ENCODE measurements around the gene TNXB.

DNA sequence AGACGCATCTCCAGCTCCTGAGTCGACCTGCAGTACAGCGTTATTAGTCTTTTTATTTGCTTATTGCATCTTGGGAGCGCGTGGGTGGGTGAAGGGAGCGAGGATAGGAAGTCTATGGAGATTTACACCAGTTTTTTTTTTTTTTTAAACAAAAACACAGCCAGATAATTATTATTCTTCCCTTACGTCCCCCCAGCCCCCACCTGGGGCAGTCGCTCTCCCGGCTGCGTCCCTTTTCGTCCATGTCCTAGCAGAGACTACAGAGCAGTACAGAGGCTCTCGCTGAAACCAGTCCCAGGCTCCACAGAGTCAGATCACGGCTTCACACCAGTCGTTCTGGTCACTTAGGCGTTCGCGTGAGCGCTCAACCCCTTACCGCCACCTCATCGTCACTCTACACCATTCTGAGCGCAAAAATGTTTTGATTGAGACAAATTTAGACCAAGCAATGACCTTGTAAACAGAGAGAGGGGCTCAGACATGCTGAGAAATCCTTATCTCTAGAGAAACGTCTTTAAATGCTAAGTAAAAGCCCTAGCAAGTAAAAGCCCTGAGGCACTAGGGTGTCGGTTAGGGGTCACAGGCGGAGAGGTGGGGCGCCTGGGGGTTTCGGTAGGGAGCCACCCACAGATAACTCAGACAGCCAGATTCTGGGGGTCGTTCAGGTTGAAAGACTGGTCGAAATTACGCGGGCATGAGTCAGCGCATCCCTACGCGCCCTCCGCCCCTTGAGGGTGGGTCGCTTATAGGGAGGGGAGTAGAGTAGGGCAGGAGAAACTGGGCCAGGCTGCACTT, 43.8 kb upstream of the TNXB start:
- TF ChIP-seq, protein P1, sequence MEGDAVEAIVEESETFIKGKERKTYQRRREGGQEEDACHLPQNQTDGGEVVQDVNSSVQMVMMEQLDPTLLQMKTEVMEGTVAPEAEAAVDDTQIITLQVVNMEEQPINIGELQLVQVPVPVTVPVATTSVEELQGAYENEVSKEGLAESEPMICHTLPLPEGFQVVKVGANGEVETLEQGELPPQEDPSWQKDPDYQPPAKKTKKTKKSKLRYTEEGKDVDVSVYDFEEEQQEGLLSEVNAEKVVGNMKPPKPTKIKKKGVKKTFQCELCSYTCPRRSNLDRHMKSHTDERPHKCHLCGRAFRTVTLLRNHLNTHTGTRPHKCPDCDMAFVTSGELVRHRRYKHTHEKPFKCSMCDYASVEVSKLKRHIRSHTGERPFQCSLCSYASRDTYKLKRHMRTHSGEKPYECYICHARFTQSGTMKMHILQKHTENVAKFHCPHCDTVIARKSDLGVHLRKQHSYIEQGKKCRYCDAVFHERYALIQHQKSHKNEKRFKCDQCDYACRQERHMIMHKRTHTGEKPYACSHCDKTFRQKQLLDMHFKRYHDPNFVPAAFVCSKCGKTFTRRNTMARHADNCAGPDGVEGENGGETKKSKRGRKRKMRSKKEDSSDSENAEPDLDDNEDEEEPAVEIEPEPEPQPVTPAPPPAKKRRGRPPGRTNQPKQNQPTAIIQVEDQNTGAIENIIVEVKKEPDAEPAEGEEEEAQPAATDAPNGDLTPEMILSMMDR (IDR thresholded peaks at IDR 0.05) = no peak
- no peak for TF ChIP-seq POLR2AphosphoS5 (IDR thresholded peaks at IDR 0.05; ENCODE audit: low read depth, low read length)
